WERI-Rb-1 (cell line): Measurements from ENCODE around the gene TSPAN17.

Source experiments
- DNase-seq: peaks from one replicate; pipeline ENCODE4 v3.0.0-alpha.2; 2020
- H3K27ac ChIP-seq: fragments of 250-450 bp; sonication (Bioruptor Pico); 2 replicates; pipeline ENCODE4 v1.5.1; 2020; ENCODE audit warnings: mild to moderate bottlenecking, moderate library complexity
- H3K27me3 ChIP-seq: fragments of 250-450 bp; sonication (Bioruptor Pico); 2 replicates; pipeline ENCODE4 v1.5.1; 2021; ENCODE audit warnings: mild to moderate bottlenecking, low read depth, moderate library complexity; ENCODE audit not compliant: insufficient read depth, severe bottlenecking
- H3K36me3 ChIP-seq: fragments of 250-450 bp; sonication (Bioruptor Pico); 2 replicates; pipeline ENCODE4 v1.5.1; 2020; ENCODE audit warnings: mild to moderate bottlenecking, moderate library complexity
- H3K4me3 ChIP-seq: 2 replicates; pipeline ENCODE4 v1.5.1; 2011; ENCODE audit warnings: low read depth, mild to moderate bottlenecking, control low read depth, low read length
- H3K9me3 ChIP-seq: fragments of 250-450 bp; sonication (Bioruptor Pico); 2 replicates; pipeline ENCODE4 v1.5.1; 2021; ENCODE audit warnings: mild to moderate bottlenecking, moderate library complexity; ENCODE audit not compliant: severe bottlenecking
- TF ChIP-seq, protein P1 (sequence below): IDR thresholded peaks from 2 replicates; pipeline ENCODE4 v1.5.1; 2011; ENCODE audit warnings: low read depth, mild to moderate bottlenecking, control low read depth, inconsistent platforms, low read length

Gene TSPAN17

DNA sequence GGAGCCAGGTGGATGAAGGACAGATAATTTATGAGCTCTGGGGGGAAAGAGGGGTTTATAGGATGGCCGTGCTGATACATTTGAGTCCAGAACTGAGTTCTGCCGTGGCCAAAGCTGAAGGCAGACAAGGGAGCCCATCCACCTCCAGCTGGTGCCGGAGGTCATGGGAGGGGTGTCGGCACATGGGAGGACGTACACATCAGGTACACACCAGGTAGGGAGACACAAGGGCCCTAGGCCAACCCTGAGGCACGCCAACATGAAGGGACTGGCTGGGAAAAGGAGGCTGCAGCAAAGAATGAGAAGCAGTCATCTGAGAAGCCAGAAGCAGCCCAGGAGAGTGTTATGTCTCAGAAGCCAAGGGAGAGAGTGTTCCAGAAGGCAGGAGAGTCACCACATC is 35.3 kb upstream of the TSPAN17 start:
- peaks cover 22% of the 10 kb centered on the region for H3K36me3 ChIP-seq
- H3K9me3 ChIP-seq, result no peaks in the 10 kb centered on the region

DNA sequence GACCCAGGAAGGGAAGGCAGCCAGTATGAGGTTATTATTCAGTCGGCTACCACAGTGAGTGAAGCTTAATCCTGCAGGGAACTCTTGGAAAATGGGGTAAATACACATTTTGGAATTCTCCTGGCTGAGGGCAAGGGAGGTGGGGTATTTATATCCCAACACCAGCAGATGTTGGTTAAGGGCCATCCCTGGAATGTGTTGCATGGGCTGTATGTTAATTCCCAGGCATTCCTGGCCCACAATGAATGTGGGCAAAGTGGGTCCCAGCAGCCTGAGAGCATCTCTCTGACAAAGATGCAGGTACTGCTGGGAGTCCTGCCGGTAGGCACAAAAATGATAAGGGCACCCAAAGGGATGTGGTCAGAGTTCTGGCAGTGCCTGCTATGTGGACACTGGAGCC is 34.4 kb upstream of the TSPAN17 start:
- H3K4me3 ChIP-seq, result no peak overlapping the region
- peaks cover 15% of the 10 kb centered on the region for H3K36me3 ChIP-seq
- H3K27me3 ChIP-seq, result no peaks in the 10 kb centered on the region
- TF ChIP-seq, protein P1, sequence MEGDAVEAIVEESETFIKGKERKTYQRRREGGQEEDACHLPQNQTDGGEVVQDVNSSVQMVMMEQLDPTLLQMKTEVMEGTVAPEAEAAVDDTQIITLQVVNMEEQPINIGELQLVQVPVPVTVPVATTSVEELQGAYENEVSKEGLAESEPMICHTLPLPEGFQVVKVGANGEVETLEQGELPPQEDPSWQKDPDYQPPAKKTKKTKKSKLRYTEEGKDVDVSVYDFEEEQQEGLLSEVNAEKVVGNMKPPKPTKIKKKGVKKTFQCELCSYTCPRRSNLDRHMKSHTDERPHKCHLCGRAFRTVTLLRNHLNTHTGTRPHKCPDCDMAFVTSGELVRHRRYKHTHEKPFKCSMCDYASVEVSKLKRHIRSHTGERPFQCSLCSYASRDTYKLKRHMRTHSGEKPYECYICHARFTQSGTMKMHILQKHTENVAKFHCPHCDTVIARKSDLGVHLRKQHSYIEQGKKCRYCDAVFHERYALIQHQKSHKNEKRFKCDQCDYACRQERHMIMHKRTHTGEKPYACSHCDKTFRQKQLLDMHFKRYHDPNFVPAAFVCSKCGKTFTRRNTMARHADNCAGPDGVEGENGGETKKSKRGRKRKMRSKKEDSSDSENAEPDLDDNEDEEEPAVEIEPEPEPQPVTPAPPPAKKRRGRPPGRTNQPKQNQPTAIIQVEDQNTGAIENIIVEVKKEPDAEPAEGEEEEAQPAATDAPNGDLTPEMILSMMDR, result no peak
- no peaks in the 10 kb centered on the region for H3K9me3 ChIP-seq
- H3K27ac ChIP-seq, result no peak overlapping the region
- no peak for DNase-seq

More for the DNA sequence above, 35.3 kb upstream of the TSPAN17 start:
- H3K27me3 ChIP-seq, result no peaks in the 10 kb centered on the region
- H3K4me3 ChIP-seq, result no peak overlapping the region
- DNase-seq, result no peak
- no peak overlapping the region for H3K27ac ChIP-seq
- TF ChIP-seq, protein P1, result no peak

DNA sequence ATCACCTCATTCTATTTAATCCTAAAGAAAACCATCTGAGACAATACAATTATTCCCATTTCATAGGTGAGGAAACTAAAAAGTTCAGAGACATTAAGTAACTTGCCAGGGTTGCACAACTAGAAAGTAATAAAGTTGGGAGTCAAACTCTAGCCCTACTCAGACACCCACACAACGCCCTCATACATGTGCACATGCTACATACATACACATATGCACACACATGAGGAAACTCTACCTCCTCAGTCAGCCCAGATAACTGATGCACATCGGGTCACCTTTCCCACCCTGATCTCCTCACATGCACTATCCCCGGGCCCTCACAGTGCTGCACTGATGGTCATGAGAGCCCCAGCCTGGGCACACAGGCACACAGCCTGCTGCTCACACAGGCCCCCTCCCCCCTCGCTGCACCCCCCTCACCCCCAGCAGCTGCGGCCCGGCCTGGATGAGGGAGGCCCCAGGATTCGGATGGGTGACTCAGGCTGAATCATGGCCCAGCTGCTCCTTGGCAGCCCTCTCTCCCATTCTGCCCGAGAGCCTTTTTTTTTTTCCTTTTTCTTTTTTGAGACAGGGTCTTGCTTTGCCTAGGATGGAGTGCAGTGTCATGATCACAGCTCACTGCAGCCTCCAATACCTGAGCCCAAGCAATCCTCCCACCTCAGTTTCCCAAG is 32.3 kb upstream of the TSPAN17 start:
- TF ChIP-seq, protein P1, result no peak
- Histone ChIP-seq H3K27ac (no peak overlapping the region), H3K9me3 (no peaks in the 10 kb centered on the region), H3K27me3 (no peaks in the 10 kb centered on the region), H3K4me3 (no peak overlapping the region), H3K36me3 (no peaks in the 10 kb centered on the region)
- DNase-seq, result no peak

DNA sequence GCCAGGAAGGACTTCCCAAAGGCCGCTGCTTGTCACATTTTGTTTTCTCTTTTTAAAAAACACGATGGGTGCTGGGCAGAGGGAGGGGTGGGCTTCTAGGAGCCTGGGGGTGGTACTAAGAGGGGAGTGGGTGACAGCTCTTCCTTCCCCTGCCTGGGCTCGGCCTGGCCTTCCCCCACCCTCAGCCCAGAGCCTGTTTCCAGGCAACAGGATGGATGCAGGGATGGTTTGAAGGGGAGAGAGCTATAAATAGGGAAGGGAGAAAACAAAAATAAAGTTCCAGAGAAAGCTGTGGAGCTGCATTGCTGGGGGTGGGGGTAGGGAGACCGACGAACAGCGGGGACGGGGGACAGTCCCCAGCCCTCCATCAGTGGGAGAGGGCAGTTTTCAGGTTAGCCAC is 30.8 kb upstream of the TSPAN17 start:
- TF ChIP-seq, protein P1, result no peak
- H3K9me3 ChIP-seq, result no peaks in the 10 kb centered on the region

DNA sequence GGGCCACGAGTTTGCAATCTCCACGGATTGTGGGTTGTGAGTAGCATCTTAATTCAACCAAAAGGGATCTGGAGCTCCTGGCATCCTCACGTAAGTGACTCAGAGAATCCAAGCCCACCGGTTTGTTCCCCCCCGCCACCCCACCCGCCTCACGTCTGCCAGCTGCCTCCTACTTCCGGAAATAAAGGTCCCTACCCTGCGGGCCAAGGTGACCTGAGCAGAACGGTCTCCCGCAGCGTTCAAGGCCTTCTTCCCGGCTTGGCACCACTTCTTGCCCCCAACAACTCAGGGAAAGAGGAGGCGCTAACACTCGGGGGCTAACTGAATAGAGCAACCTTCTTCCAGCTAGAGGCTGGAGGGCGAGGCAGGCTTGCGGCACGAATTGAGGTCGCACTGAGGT is 28.5 kb upstream of the TSPAN17 start:
- Histone ChIP-seq H3K27ac (no peak overlapping the region), H3K27me3 (no peaks in the 10 kb centered on the region), H3K4me3 (no peak overlapping the region), H3K36me3 (no peaks in the 10 kb centered on the region), H3K9me3 (no peaks in the 10 kb centered on the region)
- no peak for DNase-seq
- TF ChIP-seq, protein P1, result no peak

More for the DNA sequence above, 30.8 kb upstream of the TSPAN17 start:
- Histone ChIP-seq H3K27ac (no peak overlapping the region), H3K36me3 (no peaks in the 10 kb centered on the region), H3K27me3 (no peaks in the 10 kb centered on the region), H3K4me3 (no peak overlapping the region)
- no peak for DNase-seq

DNA sequence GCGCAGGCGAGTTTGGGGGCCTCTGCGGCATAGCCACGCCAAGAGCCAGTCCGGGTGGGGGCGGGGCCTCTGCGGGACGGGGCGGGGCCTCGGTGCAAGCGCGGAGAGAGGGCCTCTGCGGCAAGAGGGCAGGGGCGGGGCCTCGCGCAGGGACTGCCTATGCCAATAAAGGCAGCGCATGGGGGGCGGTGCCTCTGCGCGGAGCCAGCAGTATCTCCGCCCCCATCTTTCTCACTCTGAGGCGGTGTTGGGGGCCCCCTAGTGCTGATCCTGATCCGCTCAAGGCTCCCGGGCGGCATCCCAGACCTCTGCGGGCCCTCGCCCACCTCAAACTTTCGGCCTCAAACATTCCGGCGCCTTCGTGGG is 28.1 kb upstream of the TSPAN17 start:
- no peak for DNase-seq
- Histone ChIP-seq H3K4me3 (no peak overlapping the region), H3K27me3 (no peaks in the 10 kb centered on the region), H3K36me3 (no peaks in the 10 kb centered on the region), H3K27ac (no peak overlapping the region), H3K9me3 (no peaks in the 10 kb centered on the region)
- TF ChIP-seq, protein P1, result no peak
